Hepatocyte (in vitro differentiated cells): ENCODE data around the gene ITGA11.

ENCODE experiments used
- CTCF ChIP-seq: fragments of 200-600 bp; sonication (generic); IDR thresholded peaks from 2 replicates; pipeline ENCODE4 v1.5.1; 2016; ENCODE audit warnings: antibody characterized with exemption, mild to moderate bottlenecking; ENCODE audit not compliant: poor library complexity
- EZH2 ChIP-seq: fragments of 200-600 bp; sonication (generic); IDR thresholded peaks from 2 replicates; pipeline ENCODE4 v1.6.1; 2016; ENCODE audit warnings: antibody characterized with exemption, mild to moderate bottlenecking, borderline replicate concordance
- EZH2phosphoT487 ChIP-seq: fragments of 200-600 bp; sonication (generic); IDR thresholded peaks from one replicate; pipeline ENCODE4 v1.6.1; 2018; ENCODE audit warnings: antibody characterized with exemption, mild to moderate bottlenecking, low read depth, moderate library complexity; ENCODE audit not compliant: unreplicated experiment, severe bottlenecking

GRCh38 chr15:68431792-68432401 lies at the start of gene ITGA11:
- TF ChIP-seq CTCF, result no peak
- peak; percentile 48 for TF ChIP-seq EZH2
- TF ChIP-seq EZH2phosphoT487, result no peak
